Middle frontal gyrus (tissue), 1 donor: ENCODE data around the gene LACRT.

ENCODE experiments used
- DNase-seq: peaks from one replicate; pipeline ENCODE4 v3.0.0-alpha.2; 2015; ENCODE audit warnings: low spot score; ENCODE audit errors: extremely low spot score

Gene LACRT

GRCh38 chr12:54602661-54603060 is 32.0 kb downstream of the LACRT start:
- no peak for DNase-seq

- DNase-seq, result no peak
Measured at GRCh38 chr12:54601841-54602240, 32.9 kb downstream of the LACRT start.

GRCh38 chr12:54598970-54599369 is 35.7 kb downstream of the LACRT start:
- no peak for DNase-seq

GRCh38 chr12:54596526-54596946 is 38.2 kb downstream of the LACRT start:
- no peak for DNase-seq

- no peak for DNase-seq
Measured at GRCh38 chr12:54595471-54595870, 39.2 kb downstream of the LACRT start.

GRCh38 chr12:54593725-54594124 is 41.0 kb downstream of the LACRT start:
- no peak for DNase-seq

GRCh38 chr12:54593135-54593534 is 41.6 kb downstream of the LACRT start:
- no peak for DNase-seq

GRCh38 chr12:54592316-54592715 is 42.4 kb downstream of the LACRT start:
- no peak for DNase-seq

GRCh38 chr12:54590978-54591591 is 43.6 kb downstream of the LACRT start:
- no peak for DNase-seq

GRCh38 chr12:54589964-54590363 is 44.7 kb downstream of the LACRT start:
- DNase-seq, result no peak

- DNase-seq, result no peak
Measured at GRCh38 chr12:54588890-54589267, 45.8 kb downstream of the LACRT start.

GRCh38 chr12:54588110-54588889 is 46.4 kb downstream of the LACRT start, which contains the start of gene PPP1R1A:
TSS of gene PPP1R1A (minus strand) at chr12:54588659. CDS start at chr12:54588488, 171 bp downstream.
- DNase-seq, result no peak

- DNase-seq, result no peak
Measured at GRCh38 chr12:54587315-54587873, 47.3 kb downstream of the LACRT start.

- no peak for DNase-seq
Measured at GRCh38 chr12:54586620-54587019, 48.1 kb downstream of the LACRT start.

- no peak for DNase-seq
Measured at GRCh38 chr12:54585243-54585642, 49.5 kb downstream of the LACRT start.

GRCh38 chr12:54584128-54584527 is 50.6 kb downstream of the LACRT start:
- DNase-seq, result no peak

GRCh38 chr12:54583726-54584125 is 51.0 kb downstream of the LACRT start:
- DNase-seq, result no peak

GRCh38 chr12:54581412-54581811 is 53.3 kb downstream of the LACRT start:
- DNase-seq, result no peak
